Thyroid gland (tissue), 4 donors: ENCODE results near the gene SMCHD1. TPM values are rescaled to one million over a fixed set of nuclear protein-coding genes. Genes with fewer than 3 reads are reported as not detected.
"Not testable (repeated sequence)": the region's sequence is repeated elsewhere in the genome, so short reads cannot be mapped to it uniquely, and the experiment has no call there.

Experiments used
- DNase-seq, 2 donors: peaks; one replicate each; pipeline ENCODE4 v3.0.0-alpha.2; 2019
- H3K27ac ChIP-seq, 3 donors: fragments of 200-600 bp; sonication (generic); 1 replicate in 2 of 3; 2 replicates in 1 of 3; pipeline ENCODE4 v1.5.1; 2016 to 2019; ENCODE audit warnings: mild to moderate bottlenecking in 1 of 3, moderate library complexity in 1 of 3
- H3K27me3 ChIP-seq: fragments of 200-600 bp; sonication (generic); one replicate; pipeline ENCODE4 v1.5.1; 2019
- H3K36me3 ChIP-seq, 2 donors: fragments of 200-600 bp; sonication (generic); one replicate each; pipeline ENCODE4 v1.5.1; 2016 to 2019
- H3K4me1 ChIP-seq, 2 donors: fragments of 200-600 bp; sonication (generic); one replicate each; pipeline ENCODE4 v1.5.1; 2017 to 2019
- H3K4me3 ChIP-seq, 3 donors: fragments of 200-600 bp; sonication (generic); replicated peaks in 1 of 3; 1 replicate in 2 of 3; 2 replicates in 1 of 3; pipeline ENCODE4 v1.5.1; 2016; ENCODE audit warnings: mild to moderate bottlenecking in 1 of 3
- H3K9me3 ChIP-seq: fragments of 200-600 bp; sonication (generic); one replicate; pipeline ENCODE4 v1.5.1; 2017
- CTCF ChIP-seq, 6 experiments: fragments of 200-600 bp in 3 of 6; fragments of 450-650 bp in 3 of 6; sonication (generic) in 3 of 6; IDR thresholded peaks; one replicate each; pipeline ENCODE4 v1.5.1; 2016 to 2019; ENCODE audit warnings: antibody characterized with exemption in 6 of 6, mild to moderate bottlenecking in 2 of 6, inconsistent platforms in 1 of 6, moderate library complexity in 1 of 6
- POLR2A ChIP-seq, 2 donors: fragments of 450-650 bp; IDR thresholded peaks; one replicate each; pipeline ENCODE4 v1.6.1; 2017; ENCODE audit warnings: antibody characterized with exemption in 2 of 2, mild to moderate bottlenecking in 2 of 2, moderate library complexity in 1 of 2
- WGBS, 2 donors: methylation state at CpG; one replicate each; pipeline ENCODE4 v1.1.5; 2017; 5-methylcytosine and 5-hydroxymethylcytosine counted together
- intact Hi-C: fragments of 100-400 bp; cut with DNase I; formaldehyde crosslinking; loops from one replicate; pipeline ENCODE4 v1.15.1; 2023
- total RNA-seq, 4 donors: library from RNA; depleted of rRNA; stranded (reverse); fragments of >200 nt; gene quantifications; one replicate each; pipeline ENCODE4 v1.2.3, GENCODE V29; 2016

The SMCHD1 gene
- total RNA-seq, 4 donors from 2014 or later: 70.7 to 125 (median 76.8) TPM

GRCh38 chr18:2847317-2848246 is 192.1 kb downstream of the SMCHD1 start:
- intact Hi-C loops: no loop called here
- Histone ChIP-seq H3K27ac (peak overlapping the region in 1 of 3 donors; percentile 37), H3K27me3 (no peaks in the 10 kb centered on the region), H3K4me1 (peaks cover 4 to 19% of the 10 kb centered on the region in 2 donors), H3K9me3 (no peaks in the 10 kb centered on the region), H3K4me3 (peak overlapping the region in 1 of 3 donors; percentile 23), H3K36me3 (no peaks in the 10 kb centered on the region)
- TF ChIP-seq POLR2A (IDR thresholded peaks at IDR 0.05): no peak
- no peak for TF ChIP-seq CTCF (IDR thresholded peaks at IDR 0.05)
- WGBS, 2 donors: 1 to 2% methylated on average over 46 to 47 of the region's 80 CpGs
- no peak for DNase-seq

GRCh38 chr18:2848247-2849246 is 193.0 kb downstream of the SMCHD1 start:
- no peaks in the 10 kb centered on the region for H3K36me3 ChIP-seq
- no peaks in the 10 kb centered on the region for H3K9me3 ChIP-seq
- WGBS, 2 donors: 26 to 29% methylated on average over 17 of the region's 17 CpGs
- H3K27me3 ChIP-seq: no peaks in the 10 kb centered on the region
- H3K4me3 ChIP-seq: peak overlapping the region in 1 of 3 donors; percentile 23
- H3K27ac ChIP-seq: no peak overlapping the region
- peaks cover 4 to 19% of the 10 kb centered on the region in 2 donors for H3K4me1 ChIP-seq
- intact Hi-C loops: no loop called here
- no peak for DNase-seq
- no peak for TF ChIP-seq POLR2A (IDR thresholded peaks at IDR 0.05)
- TF ChIP-seq CTCF (IDR thresholded peaks at IDR 0.05): no peak

DNA sequence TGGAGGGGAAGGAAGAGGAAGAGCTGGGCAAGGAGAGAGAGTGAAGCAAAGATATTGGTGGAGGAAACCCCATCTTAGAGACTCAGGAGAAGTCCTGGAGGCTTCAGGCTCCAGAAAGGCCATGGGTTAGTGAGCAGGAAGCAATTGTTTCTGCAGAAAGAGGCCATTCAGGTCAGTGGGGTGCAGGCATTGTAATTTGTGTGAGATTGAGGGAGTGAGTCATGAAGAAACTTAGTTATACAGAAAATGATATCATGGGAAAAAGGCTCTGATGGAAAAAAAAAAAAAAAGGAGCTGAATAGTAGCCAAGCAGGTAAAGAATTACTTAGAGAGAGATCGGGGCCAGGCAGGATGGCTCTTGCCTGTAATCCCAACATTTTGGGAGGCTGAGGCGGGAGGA is 195.3 kb downstream of the SMCHD1 start:
- TF ChIP-seq CTCF (IDR thresholded peaks at IDR 0.05) (no peak), POLR2A (IDR thresholded peaks at IDR 0.05) (no peak)
- no peak overlapping the region for H3K4me3 ChIP-seq
- 94 to 98% methylated on average over 2 of the region's 2 CpGs for WGBS, 2 donors
- no peaks in the 10 kb centered on the region for H3K36me3 ChIP-seq
- H3K4me1 ChIP-seq: peaks cover 4 to 19% of the 10 kb centered on the region in 2 donors
- intact Hi-C loops: no loop called here
- no peaks in the 10 kb centered on the region for H3K27me3 ChIP-seq
- H3K27ac ChIP-seq: no peak overlapping the region
- no peak for DNase-seq
- no peaks in the 10 kb centered on the region for H3K9me3 ChIP-seq

DNA sequence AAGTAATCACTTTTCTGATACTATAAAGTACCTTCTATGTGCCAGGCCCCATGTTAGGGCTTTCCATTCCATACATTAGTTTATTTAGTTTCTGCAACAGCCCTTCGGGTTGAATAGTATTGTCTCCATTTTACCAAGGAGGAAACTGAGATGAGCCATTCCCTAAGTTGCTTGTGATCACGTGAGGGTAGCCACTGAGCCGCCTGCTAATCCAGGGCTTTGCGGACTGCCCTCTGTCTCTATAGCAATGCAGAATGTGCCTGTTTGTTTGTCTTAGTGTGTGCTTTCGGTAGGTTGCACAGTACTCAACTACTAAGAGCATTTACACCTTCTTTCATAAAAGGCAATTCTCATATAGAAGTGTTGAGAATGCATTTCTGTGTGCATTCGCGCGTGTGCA is 196.2 kb downstream of the SMCHD1 start:
- peaks cover 7 to 15% of the 10 kb centered on the region in 2 donors for H3K4me1 ChIP-seq
- no peak for TF ChIP-seq POLR2A (IDR thresholded peaks at IDR 0.05)
- no peaks in the 10 kb centered on the region for H3K36me3 ChIP-seq
- WGBS, 2 donors: 91 to 94% methylated on average over 8 of the region's 8 CpGs
- H3K27ac ChIP-seq: no peak overlapping the region
- intact Hi-C loops: no loop called here
- no peak overlapping the region for H3K4me3 ChIP-seq
- no peak for DNase-seq
- no peaks in the 10 kb centered on the region for H3K9me3 ChIP-seq
- H3K27me3 ChIP-seq: no peaks in the 10 kb centered on the region

DNA sequence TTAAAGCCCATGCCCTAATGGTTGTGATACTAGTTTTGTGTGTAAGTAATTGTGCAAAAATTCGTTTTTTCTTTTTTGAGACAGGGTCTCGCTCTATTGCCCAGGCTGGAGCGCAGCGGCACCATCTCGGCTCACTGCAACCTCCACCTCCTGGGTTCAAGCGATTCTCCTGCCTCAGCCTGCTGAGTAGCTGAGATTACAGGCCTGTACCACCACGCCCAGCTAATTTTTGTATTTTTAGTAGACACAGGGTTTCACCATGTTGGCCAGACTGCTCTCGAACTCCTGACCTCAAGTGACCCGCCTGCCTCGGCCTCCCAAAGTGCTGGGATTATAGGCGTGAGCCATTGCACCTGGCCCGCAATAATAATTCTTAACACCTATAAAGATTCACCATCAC is 196.9 kb downstream of the SMCHD1 start:
- H3K4me3 ChIP-seq, DNase-seq, intact Hi-C loops, H3K9me3 ChIP-seq, H3K36me3 ChIP-seq, H3K27ac ChIP-seq, H3K27me3 ChIP-seq: not testable (repeated sequence)
- H3K4me1 ChIP-seq: peaks cover 11 to 17% of the 10 kb centered on the region in 2 donors
- whole genome bisulfite sequencing, 2 donors: 94% methylated on average over 12 of the region's 12 CpGs
